HG02943 (cell line): ENCODE measurements around the gene PITPNC1.
"Not testable (repeated sequence)": the region's sequence is repeated elsewhere in the genome, so short reads cannot be mapped to it uniquely, and the experiment has no call there.

Experiments
- ATAC-seq: cut with Tn5 transposase; IDR thresholded peaks from one replicate; pipeline ENCODE4 v1.9.1; 2021; ENCODE audit warnings: mild to moderate bottlenecking, low read depth, moderate library complexity; ENCODE audit not compliant: unreplicated experiment

Gene PITPNC1

DNA sequence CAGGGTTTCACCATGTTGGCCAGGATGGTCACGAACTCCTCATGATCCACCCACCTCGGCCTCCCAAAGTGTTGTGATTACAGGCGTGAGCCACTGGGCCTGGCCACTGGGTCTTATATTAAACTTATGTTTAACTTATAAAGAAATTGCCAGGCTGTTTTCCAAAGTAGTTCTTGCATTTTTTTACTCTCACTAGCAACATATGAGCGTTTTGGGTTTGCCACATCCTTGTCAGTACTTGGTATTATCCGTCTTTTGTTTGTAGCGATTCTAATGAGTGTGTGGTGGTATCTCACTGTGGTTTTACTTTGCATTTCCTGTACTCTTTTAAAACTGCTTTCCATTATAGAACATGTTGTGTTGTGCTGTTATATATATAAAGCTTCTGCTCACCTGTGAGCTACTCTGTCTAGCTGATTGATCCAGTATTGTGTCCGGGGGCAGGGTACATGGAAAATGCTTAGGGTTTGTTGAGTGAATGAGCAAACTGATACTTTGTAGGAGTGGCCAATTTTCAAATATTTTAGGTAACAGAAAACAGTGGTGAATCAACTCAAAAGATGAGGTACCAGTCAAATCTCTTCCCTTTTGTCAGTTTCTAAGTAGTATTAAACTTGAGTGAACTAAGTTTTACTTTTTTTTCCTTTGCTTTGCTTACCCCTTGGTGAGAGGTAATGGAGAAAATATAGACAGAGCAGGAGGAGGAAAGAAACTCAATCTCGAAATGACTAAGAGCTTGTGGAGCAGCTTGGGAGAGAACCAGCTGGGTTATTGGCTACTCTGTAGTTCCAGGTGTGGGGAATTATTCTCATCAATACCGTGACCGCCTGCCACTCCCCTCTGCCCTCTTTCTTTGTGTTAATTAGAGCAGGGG lies 75.8 kb downstream of the PITPNC1 start:
- no peak for ATAC-seq

DNA sequence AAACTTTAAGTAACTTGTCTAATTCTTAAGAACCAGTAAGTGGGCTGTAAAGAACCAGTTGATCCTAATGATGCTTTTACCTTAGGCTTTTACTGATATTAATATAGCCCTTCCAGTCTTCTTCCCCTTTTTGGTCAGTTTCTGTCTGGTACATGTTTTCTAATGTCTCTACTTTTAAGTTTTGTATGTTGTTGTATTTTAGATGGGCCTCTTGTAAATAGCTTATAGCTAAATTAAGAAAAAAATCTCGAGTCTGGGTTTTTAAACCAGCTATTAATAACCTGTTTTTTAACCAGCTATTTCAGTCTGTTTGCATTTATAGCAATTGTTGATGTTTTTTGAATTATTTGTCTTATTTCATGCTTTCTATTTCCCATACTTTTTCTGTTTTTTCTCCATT lies 79.0 kb downstream of the PITPNC1 start:
- ATAC-seq = no peak

DNA sequence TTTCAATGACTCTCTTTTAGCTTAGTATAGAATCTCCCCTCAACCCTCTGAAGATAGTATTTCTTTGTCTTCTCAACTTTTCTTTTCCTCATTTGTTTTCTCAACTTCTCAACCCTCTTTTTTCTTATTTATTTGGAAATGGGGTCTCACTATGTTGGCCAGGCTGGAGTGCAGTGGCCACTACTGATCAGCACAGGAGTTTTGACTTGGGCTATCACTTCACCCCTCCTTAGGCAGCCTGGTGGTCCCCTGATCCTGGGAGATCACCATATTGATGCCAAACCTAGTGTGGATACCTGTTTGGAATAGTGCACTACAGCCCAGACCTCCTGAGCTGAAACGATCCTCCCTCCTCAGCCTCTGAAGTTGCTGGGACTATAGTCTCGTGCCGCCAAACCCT lies 79.8 kb downstream of the PITPNC1 start:
- ATAC-seq = no peak

DNA sequence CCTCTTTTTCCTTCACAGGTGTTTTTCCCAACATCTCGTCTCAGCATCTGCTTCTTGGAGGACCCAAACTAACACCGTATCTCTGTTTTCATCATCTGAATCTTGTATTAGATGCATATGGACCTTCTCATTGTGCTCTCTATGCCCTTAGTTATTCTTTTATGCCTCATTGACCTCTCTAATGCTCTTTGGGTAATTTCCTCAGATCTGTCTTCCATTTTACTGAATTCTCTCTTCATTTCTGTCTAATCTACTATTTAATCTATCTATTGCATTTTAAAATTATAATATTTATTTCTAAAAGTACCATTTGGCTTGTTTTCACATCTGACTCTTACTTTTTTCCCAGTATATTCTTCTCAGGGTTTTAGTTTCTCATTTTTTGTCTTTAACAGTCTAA lies 81.1 kb downstream of the PITPNC1 start:
- ATAC-seq = no peak

DNA sequence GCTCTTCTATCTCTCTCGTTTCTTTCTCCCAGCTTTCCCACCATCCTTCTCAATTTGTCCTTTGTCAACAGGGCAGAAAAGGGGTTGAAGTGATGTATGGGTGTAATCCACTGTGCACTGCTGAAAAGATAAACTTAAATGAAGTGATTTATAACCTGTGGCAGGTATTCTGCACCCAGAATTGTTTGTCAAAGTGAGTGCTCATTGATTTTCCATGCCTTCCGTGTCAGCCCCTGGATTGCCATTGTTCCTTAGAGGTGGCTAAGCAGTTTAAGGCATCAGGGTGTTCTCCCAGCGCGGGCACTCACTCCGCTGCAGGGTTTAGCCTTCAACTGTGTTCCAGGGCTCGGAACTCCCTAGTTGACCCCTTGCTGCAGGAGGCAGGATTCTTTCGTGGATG lies 82.9 kb downstream of the PITPNC1 start:
- ATAC-seq = no peak

DNA sequence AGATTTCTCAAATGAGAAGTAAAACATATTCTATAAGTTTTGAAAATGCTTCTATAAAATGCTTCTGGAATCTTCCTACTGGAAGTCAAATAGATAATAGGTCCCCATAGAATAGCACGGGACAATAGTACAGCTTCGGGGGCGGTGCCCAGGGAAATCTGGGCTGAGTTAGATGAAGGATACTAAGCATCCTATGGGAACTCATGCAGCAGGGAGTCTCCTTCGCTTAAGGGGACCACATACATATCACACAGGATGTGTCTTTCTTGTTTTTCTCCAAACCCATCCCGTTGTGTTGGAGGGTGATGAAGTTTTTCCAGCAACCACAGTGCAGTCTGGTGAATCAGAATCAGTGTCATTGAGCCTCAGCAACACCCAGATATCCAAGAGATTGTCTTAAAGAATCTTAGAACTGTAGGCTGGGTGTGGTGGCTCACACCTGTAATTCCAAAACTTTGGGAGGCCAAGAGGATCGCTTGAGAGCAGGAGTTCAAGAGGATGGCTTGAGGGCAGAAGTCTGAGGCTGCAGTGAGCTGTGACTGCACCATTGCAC lies 84.2 kb downstream of the PITPNC1 start:
- no peak for ATAC-seq

DNA sequence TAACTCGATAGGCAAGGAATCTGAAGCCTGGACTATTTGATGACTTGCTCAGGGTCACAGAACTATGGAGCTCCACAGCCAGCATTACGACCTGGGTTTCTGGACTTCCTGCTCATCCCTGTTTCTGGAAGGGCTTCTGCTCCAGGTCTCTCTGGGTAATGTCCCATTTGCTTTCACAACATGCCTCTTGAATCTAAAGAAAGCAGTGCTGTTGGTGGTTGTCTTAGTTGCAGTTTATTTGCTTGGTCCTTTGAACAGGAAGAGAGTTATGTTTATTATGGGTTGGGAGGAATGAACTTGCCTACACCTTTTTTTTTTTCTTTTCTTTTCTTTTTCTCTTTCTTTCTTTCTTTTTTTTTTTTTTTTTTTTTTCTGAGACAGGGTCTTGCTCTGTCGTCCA lies 84.8 kb downstream of the PITPNC1 start:
- no peak for ATAC-seq

DNA sequence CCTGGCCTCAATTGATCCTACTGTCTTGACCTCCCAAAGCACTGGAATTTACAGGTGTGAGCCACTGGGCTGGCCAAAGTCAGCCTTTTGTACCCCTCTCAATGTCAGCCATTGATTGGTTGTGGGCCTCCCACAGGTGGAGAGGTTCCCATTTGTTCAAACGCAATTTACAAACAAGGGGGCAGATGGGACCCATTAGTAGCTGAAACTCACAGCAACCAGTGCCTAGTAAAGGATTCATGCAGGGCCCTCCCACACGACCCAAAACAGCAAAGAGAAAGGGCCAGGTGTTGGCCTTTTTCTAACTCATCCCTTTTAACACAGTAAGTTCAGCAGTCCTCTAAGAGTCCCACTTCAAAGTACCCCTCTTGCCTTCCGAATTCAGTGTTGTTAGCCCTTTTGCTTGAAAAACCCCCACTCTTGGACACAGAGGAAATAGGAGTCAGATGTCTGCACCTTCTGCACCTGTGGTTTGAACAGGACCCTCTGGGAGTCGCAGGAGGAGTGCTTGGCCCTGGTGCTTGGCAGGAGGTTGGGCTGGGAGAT lies 89.2 kb downstream of the PITPNC1 start:
- ATAC-seq = no peak

DNA sequence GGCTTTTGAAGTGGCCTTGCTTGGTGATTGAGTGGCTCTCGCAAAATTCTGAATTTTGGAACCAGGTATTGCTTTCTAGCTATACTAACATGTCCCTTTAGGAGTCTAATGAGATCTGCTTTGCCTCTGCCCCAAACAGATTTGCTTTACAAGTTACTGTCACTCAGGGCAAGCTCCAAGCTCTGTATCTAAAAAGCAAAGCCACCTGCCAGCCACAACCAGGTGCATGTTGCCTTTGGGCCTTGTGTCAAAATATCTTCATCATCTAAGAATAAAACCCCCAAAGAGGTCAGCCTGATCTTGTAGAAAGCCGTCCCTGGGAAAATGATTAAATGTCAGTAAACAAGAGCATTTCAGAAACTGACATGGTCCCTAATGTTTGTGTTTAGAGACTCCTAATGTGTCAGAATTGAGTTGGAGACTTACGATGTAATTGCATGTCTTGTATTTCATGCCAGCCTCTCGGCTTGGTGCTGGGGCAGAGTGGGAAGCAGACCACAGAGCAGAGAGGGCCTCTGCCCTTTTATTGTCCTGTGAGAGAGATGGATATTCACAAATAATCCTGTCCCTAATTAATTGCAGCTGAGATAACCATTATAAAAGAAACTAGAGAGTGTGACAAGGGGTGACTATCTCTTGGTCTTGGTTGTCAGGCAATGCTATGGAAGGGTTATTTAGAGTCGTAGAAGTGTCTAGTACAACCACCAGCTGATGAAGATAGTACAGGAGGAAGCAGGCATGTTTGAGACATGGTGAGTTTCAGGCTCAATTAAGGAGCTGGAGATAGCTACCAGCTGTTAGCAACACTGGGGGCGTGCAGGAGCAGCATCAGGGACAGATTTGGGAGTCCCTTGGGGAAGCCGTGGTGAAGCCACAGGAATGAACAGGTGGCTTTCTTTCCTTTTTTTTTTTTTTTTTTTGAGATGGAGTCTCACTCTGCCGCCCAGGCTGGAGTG lies 90.7 kb downstream of the PITPNC1 start:
- ATAC-seq = no peak

DNA sequence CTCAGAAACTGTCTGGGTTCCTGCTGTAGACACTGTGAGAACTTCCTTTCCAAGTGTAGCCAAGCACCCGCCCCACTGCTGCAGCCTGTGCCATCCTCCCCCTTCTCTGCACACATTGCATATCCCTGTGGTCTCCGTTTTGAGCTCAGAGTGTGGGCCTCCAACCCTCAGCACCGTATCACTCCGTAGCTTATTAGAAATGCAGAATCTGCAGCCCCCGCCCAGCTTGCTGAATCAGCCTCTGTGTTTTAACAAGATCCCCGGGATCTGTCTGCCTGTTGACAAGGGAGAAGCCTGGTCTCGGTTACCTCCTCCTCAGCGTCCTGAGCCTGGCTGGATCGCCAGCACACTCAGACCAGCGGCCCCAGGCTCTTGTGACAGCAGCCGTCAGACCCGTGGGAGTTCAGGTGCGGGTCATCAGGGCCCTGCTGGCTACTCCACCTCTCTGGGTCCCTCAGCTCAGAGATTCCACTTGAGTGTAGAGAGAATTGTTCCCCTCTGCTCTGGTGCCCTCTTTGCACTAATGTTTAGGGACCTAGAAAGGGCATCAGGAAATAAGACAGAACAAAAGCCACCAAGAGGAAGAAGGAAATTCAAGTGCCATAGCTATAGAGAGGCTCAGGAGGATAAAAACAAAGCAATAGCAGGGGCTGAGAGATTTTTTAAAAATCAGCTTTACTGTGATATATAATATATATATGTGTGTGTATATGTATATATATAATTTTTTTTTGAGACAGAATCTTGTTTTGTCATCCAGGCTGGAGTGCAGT lies 92.3 kb downstream of the PITPNC1 start:
- no peak for ATAC-seq

DNA sequence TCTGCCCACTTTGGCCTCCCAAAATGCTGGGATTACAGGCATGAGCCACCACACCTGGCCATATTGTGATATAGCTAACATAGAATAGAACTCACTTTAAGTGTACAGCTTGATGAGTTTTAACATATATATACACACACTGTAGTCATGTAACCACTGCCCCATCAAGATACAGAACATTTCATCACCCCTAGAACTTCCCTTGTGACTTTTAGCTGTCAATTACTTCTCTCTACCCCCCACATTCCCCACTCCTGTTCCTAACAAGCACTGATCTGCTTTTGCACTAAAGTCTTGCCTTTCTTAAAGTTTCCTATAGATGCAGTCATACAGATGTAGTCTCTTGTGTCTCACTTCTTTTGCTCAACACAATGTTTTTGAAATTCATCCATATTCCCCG lies 93.1 kb downstream of the PITPNC1 start:
- ATAC-seq = no peak

DNA sequence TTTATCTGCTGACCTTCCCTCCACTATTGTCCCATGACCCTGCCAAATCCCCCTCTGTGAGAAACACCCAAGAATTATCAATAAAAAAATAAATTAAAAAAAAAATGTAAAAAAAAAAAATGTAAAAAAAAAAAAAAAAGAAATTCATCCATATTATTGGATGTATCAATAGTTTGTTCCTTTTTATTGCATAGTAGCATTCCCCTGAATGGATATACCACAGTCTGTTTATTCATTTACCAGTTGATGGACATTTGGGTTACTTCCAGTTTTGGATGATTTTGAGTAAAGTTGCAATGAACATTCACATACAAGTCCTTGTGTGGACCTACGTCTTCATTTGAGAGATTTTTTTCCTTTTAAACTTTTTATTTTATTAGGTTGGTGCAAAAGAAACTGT lies 94.0 kb downstream of the PITPNC1 start:
- ATAC-seq = no peak

DNA sequence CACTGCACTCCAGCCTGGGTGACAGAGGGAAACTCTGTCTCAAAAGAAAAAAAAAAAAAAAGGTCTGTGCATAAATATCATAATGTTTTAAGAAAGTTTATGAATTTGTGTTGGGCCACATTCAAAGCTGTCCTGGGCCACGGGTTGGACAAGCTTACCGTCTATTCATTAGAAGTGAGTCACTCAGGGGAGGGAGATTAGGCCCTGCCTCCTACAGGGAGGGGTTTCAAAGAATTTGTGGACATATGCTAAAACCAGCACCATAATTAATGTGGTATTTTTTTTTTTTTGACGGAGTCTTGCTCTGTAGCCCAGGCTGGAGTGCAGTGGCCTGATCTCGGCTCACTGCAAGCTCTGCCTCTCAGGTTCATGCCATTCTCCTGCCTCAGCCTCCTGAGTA lies 95.5 kb downstream of the PITPNC1 start:
- not testable (repeated sequence) for ATAC-seq

DNA sequence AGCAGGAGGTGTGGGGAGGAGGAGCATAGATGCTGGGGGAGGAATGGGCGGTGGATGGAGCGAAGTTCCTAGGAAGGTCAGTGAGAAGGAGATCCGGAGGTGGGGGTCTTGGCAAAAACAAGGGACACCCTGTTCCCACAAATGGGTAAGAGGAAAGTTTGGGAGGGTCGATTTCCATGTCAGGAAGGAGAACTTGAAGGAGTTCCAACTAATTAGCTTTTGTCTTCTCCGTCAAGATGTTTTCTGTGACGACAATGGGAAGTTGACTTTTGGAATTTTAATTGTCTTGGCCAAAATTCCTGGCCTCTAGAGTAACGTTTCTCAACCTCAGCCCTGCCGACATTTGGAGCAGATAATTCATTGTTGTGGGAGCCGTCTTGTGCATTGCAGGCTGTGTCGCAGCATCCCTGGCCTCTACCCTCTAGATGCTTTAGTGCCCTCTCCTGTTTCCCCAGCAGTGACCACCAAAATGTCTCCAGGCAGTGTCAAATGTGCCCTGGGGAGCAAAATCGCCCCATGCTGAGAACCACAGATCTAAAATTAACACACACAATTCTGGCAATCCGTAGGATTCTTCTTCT lies 97.1 kb downstream of the PITPNC1 start:
- ATAC-seq = no peak

DNA sequence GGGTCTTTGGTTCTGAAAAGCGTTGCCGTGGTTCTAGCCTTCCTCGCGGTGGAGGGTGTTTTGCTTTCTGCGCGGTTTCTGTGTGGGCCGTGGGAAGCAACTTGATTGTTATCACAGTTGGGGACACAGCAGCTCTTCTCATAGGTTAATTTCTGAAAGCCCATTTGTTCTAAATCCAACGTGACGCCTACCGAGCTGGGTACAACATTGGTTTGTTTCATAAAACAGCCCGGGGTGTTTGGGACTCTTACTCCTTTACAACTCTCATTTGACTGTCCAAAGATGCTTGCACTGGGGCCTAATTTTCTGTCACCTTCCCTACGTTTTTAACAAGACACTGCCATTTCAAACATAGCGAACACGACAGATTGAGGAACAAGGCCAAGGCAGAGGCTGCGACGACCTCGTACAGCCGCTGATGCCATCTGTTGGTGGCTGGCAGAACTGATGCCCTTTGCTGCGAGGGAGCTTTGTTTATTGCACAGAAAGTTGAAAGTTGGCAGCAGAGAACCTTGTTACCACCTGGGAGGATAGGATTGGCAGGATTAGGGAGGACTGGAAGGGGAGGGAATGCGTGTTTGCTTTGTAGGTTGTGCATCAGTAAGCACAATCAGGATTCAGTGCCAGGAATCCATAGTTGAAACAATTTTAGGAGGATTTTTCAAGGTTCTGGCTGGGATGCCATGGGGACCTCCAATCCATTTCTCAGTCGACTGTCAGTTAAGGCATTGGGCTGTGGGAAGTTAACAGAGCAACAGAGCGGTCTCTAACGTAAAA lies 98.3 kb downstream of the PITPNC1 start:
- ATAC-seq = no peak

DNA sequence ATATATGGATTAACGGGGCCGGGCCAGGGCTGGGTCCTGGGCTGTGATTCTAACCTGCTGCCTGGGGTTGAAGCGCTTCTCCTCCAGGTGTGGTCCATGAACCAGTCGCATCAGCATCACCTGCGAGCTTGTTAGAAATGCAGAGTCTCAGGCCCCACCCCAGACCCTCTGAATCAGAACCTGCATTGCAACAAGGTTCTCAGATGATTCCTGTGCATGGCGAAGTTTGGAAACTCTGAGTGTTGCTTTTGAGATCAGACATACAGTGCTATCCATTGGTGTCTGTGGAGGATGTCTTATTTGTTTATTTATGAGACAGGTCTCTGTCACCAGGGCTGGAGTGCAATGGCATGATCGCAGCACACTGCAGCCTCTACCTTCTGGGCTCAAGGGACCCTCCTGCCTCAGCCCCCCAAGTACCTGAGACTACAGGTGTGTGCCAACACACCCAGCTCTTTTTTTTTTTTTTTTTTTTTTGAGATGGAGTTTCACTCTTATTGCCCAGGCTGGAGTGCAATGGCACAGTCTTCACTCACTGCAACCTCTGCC lies 99.8 kb downstream of the PITPNC1 start:
- ATAC-seq = no peak

DNA sequence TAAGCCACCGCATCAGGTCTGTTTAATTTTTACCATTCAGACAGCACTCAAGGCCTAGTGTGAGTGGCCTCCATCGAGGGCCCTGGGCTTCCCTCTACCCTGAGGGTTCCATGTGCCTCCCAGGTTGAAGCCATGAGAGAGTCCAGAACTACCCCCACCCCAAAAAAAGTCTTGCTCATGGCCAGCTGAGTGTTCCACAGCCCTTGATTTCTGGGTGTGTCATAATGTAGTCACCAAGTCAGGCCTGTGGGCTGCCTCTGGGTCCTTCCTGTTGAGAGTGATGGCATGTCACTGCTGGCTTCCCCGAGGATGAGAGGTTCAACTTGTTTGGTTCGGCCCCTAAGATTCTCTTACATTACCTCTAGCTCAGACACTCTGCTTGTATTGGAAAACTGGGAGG lies 100.6 kb downstream of the PITPNC1 start:
- no peak for ATAC-seq

DNA sequence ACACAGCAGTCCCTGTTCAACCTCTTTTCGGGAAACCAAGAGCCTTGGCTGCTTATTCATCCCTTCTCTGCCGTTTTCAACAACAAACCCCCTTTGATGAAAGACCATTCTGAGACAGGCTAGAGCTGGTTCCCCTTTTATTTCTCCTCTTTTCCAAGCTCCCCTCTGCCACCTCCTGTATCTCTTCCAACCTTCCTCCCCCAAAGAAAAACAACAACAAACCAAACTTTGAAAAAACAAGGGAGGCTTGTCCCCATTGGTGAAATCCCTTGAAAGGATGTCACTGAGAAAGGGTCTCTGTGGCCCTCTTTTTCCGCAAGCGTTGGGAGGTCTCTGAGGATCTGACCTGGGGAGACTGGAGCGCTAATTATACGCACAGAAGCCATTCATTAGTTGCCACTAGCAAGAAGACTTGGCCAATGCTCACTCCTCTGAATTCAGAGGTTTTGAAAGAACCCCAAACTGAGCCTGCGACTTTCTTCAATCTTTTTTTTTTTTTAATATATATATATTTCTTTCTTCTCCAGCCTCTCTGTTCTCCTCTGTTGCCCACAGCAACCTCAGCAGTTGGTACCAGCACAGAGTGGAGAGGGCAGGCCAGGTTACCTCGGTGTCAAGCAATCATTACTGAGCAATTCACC lies 101.4 kb downstream of the PITPNC1 start:
- no peak for ATAC-seq
